HG03196 (cell line): ENCODE measurements around the gene RAMACL.
A peak's percentile ranks its signal among the peaks of the same experiment; 100 is the strongest.
"Not testable (repeated sequence)": the region's sequence is repeated elsewhere in the genome, so short reads cannot be mapped to it uniquely, and the experiment has no call there.

Experiments used
- ATAC-seq: cut with Tn5 transposase; IDR thresholded peaks from one replicate; pipeline ENCODE4 v1.9.1; 2021; ENCODE audit not compliant: unreplicated experiment

Gene RAMACL

DNA sequence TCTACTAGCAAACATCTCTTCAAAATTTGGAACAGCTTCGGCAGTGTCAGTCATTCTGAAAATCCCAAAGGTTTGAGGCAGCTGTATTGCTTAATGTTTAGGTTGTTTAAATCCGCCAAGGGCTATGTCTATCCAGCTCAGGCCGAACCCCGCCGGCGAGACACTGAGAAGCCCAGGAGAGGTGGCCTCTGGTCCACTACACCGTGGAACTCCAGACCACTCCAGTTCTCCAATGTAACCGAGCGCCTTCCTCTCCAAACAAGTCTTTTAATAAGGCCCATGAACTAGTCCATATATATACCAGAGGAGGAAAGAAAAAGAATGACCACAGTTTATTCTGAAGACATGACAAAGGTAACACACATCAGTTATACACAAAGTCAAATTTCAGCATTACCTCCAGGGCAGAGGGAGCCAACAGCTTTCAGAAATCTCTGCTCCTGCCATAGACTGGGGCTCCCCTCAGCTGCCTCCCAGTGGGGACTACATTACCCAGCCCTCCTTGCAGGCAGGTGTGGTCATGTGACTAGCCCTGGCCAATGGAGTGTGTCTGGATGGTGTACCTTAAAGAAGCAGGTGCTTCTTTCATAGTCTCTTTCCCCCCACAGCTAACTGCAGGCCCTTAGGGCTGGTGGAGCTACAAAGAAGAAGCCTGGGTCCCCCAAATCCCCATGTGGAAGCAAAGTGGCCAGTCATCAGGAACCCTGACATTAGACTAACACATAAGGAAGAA lies at the start of gene RAMACL:
TSS of gene RAMACL (minus strand) at position 255 of the 733 bp plus-strand sequence. CDS start at position 54, 201 bp downstream.
- ATAC-seq: peak; percentile 57

DNA sequence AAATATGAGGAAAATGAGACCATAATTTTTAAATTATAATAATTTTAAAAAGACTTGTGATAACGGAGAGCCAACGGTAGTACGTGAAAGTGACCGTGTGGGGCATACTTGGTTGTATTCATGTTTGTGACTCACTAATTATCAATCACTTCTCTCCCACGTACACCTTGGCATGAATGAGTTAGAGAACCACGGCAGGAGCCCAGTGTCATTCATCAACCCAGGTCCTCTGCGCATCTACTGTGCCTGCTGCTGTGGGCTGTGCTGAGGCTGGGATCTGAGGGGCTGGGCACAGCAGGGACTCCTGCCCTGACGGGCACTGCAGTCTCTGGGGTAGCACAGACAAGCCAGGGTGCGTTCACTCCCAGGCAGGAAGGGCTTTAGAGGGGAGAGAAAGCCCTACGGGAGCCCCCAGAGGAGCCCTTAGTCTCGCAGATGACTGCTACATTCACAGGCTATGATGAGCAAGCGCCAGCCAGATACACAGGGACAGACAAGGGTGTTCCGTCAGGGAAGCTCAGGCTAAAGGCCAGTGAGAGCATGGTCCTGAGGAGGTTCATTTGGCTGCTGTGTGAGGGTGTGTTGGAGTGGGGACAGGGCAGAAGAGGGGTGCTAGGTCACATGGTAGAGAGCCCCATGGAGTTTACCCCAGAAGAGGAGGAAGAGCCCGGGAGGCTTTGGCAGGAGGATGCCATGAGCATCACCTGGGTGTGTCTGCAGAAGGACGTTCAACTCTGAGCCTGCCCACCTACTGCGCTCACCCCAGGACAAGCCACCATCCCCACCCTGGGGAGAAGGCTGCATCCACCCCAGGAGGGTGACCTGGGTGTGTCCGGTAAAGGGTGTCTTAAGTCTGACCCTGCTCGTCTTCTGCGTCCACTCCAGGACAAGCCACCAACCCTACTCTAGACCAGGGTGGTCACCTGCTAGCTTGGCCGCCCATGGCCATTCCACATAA lies 48.8 kb upstream of the RAMACL start:
- ATAC-seq: no peak

- ATAC-seq: not testable (repeated sequence)
Observed at GRCh38 chr6:166634581-166634980, 48.1 kb upstream of the RAMACL start.

DNA sequence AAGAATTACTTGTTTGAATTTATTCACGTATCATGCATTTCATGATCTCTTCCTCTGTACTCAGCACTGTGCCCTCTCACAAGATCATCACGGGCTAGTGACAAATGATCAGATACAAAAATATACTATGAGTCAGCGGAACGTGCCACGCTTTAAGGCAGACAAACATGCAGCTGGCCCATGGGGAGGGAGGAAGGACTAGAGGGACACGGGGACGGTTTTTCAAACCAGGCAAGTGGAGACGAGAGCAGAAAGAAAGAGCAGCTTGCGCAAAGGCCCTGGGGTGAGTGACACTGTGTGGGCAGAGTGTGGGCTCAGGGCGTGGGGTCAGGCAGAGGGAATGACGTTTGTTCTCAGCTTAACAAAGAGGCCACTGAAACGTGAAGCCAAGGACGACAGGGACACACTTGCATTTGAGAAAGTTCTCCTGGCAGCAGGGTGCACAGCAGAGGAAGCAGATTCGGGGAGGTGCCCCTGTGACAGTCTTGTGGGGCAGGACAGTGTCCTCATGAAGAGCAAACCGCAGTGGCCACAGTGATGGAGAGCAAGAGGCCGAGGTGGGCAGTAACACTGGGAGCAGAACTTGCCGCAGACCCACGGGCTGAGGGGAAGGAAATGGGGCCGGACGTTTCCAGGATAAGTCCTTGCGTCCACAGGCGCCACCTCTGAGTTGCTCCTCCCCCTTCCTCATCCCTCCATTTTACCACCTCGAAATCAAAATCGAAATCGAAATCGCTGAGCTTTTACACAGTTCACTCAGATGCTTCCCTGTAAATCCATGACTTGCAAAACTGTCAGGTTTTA lies 47.5 kb upstream of the RAMACL start:
- ATAC-seq: peak; percentile 58

DNA sequence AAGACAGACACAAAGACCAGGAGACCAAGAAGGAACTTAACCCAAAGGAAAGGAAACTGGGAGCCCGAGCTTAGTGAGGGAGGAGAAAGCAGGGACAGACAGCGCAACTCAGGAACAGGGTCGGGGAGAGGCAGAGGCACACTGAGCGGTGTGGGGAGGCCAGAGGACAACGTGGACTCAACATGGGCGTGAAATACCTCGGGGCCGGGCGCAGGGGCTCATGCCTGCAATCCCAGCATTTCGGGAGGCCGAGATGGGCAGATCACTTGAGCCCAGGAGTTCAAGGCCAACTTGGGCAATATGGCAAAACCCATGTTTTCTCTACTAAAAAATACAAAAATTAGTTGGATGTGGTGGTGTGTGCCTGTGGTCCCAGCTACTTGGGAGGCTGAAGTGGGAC lies 46.3 kb upstream of the RAMACL start:
- ATAC-seq: no peak

DNA sequence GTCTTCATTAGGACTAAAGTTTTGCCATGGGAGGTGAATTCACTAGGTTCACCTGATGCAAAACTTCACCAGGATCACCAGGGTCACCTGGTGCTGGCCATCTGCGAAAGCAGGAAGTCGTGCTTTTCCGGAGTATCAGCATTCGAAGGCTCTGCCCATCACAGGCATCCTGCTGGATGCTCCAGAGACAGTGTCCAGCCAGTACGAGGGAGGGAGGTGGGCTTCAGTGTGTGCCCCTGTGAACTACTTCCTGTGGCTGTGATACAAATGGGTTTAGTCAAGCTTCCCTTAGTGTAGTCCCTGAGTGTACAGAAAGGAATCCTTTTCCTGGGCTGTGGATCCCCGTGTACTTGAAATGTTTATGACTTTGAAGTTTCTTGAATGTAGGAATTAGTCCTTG lies 44.0 kb upstream of the RAMACL start:
- no peak for ATAC-seq

GRCh38 chr6:166629628-166630027 lies 43.1 kb upstream of the RAMACL start:
- ATAC-seq: no peak

GRCh38 chr6:166627875-166628801 lies 41.7 kb upstream of the RAMACL start:
- peak; percentile 23 for ATAC-seq

DNA sequence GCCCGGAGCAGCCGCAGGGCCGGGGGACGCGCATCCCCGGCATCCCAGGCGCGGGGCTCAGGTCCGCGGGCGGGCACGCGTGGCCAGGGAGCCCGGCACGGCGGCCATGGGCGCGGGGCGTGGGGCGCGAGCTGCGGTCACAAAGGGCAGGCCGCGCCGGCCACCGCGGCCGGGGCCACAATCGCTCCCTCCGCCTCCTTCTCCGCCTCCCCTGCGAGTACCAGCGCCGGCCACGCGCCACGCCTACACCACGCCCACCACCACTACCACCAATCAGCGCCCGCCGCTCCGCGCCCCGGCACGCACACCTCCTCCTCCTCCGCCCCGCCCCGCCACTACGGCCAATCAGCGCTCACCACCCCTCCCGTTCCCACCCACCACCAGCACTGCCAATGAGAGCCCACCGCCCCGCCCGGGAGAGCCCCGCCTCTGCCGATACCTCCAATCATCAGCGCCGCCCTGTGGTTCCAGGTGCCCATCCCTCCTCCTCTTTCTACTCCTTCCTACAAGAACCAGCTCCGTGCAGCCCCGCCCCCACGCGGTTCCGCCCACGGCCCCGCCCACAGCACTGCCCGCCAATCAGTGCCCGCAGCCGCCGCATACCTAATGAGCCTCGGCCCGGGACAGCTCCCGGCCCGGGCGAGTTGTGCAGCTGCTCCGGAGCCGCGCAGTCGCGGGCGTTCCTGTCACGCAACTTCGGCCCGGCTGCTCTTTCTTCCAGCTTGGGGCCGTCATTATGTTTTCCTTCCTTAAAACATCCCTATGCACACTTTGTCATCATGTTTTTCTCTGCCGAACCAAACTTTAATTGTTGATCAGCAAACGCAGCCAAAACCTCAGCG lies 40.8 kb upstream of the RAMACL start, which contains the start of gene RPS6KA2:
TSS of gene RPS6KA2 (minus strand) at position 219 of the 842 bp plus-strand sequence. CDS start 232 bp downstream, outside the sequence.
- peak; percentile 83 for ATAC-seq

GRCh38 chr6:166626177-166627032 lies 39.9 kb upstream of the RAMACL start:
- peak; percentile 3 for ATAC-seq

DNA sequence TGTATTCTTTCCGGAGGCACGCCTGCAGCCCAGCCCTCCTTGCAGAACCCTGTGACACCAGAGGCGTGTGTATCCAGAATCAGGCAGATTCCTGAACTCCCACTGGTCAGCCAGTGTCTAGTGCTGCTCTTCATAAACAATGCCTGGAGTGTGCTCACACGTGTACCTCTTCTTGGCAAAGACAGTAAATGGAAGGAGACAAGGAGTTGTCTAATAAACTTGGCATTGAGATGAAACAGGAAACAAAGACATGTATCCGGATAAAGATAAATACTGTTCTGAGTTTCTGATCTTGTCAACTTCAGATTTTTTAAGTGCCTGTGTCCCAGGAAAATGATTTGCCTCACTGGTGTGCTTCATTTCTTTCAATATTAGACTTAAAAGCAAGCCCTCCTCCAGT lies 38.9 kb upstream of the RAMACL start:
- ATAC-seq: no peak

- no peak for ATAC-seq
Observed at GRCh38 chr6:166624275-166624674, 37.8 kb upstream of the RAMACL start.

- ATAC-seq: no peak
Observed at GRCh38 chr6:166623318-166623717, 36.8 kb upstream of the RAMACL start.

DNA sequence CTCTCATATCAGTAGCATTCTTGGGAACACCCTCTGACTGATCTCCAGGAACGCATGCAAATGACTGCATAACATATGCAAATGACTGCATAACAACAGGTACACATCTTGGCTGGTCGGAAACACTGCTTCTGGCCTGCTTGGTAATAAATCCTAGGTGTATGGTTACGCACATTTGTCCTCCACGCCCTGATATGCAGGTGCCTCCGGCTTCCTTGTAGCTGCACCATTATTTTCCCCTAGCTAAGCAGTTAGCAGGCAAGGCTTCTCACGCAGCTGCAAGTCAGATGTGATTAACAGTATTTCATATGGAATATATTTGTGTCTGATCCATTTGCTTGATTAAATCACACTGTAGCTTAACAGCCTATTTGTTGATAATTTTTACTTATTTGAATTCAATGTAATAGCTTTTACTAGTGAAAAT lies 34.6 kb upstream of the RAMACL start:
- ATAC-seq: no peak

DNA sequence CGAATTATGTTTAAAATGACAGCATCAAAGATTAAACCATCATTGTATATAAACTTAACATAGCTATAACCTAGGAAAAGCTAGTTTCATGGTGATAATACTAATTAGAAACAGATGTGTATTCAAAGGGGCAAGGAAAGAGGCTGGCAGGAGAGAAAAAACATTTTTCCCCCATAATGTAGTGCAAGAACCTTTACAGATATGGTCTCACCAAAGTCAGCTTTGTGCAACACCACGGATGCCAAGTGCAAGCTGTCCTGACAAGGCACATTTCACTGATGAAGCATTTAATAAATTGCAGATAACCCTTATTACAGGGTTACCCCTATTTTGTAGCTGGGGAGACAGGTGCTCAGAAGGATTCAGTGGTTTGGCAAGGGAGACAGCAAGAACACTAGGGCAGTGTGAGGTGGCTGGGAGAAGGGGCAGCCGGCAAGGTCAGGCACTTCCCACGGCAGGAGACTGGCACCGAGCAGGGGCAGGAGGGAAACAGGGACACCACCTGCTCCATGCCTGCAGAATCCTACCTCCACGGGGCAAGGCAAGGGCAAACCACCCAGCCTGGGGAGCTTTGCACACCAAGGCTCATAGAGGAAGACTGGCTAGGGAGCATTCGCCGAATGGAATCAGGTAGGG lies 34.1 kb upstream of the RAMACL start:
- no peak for ATAC-seq

GRCh38 chr6:166619912-166620311 lies 33.4 kb upstream of the RAMACL start:
- ATAC-seq: no peak
